K562 (cell line): Measurements from ENCODE around the gene KLHL29. TPM values are rescaled to one million over a fixed set of nuclear protein-coding genes. Genes with fewer than 3 reads are reported as not detected.

ENCODE experiments used
- ATAC-seq: fragments of 200-7000 bp; cut with Tn5 transposase; 3 replicates; pipeline ENCODE4 v1.9.1; 2020; ENCODE audit warnings: moderate library complexity
- BruUV-seq: library from RNA; stranded (reverse); fragments of 400-500 nt; replicated peaks from 2 replicates; lab custom pipeline; 2021; lab: Mats Ljungman, UMichigan
- CTCF ChIA-PET: fragments of 300-600 bp; formaldehyde crosslinking; extraction: SDS; loops from one replicate; lab custom pipeline; 2021; ENCODE audit warnings: low intra/inter-chr PET ratio; lab: Yijun Ruan, JAX
- POLR2A ChIA-PET: fragments of 300-600, 350-650 bp; sonication (Branson Sonifier 250); formaldehyde crosslinking; extraction: SDS; loops from one replicate; lab custom pipeline; 2021; ENCODE audit warnings: antibody characterized with exemption, inconsistent platforms; lab: Yijun Ruan, JAX
- DNase-seq, 4 experiments: peaks; one replicate each; pipeline versions ENCODE4 v3.0.0 to v3.0.0-alpha.2; 2011 to 2018; ENCODE audit warnings: low spot score in 3 of 4, mixed read lengths in 3 of 4; ENCODE audit errors: extremely low read depth in 1 of 4
- FAIRE-seq: peaks from 2 replicates; lab custom pipeline; 2011; peaks lifted over from hg19 to GRCh38; lab: Jason Lieb, UNC
- H2AFZ ChIP-seq: 2 replicates; pipeline ENCODE4 v1.6.0; 2011; ENCODE audit warnings: low read depth, low read length, control low read depth, inconsistent platforms
- H3K27ac ChIP-seq: fragments of 200-600 bp; 3 replicates; pipeline ENCODE4 v1.8.0; 2011; ENCODE audit warnings: low read depth, mild to moderate bottlenecking, control low read depth, inconsistent platforms, low read length, moderate library complexity, mixed read lengths; ENCODE audit errors: extremely low read depth
- H3K27me3 ChIP-seq, 2 experiments: fragments of 300-600 bp in 1 of 2; 2 replicates in 1 of 2; 3 replicates in 1 of 2; pipeline versions ENCODE4 v1.6.0 to v1.8.0; 2011; ENCODE audit warnings: inconsistent platforms in 2 of 2, low read length in 2 of 2, mild to moderate bottlenecking in 1 of 2, mixed read lengths in 1 of 2, moderate library complexity in 1 of 2; ENCODE audit not compliant: control insufficient read depth in 2 of 2, insufficient read depth in 2 of 2
- H3K36me3 ChIP-seq: fragments of 300-600 bp; 3 replicates; pipeline ENCODE4 v1.8.0; 2011; ENCODE audit warnings: mild to moderate bottlenecking, low read length, inconsistent platforms; ENCODE audit not compliant: control insufficient read depth, insufficient read depth
- H3K4me1 ChIP-seq, 2 experiments: fragments of 200-600 bp in 1 of 2; replicated peaks in 1 of 2; 2 replicates in 1 of 2; 3 replicates in 1 of 2; pipeline versions ENCODE4 v1.5.1 to v1.8.0; 2011; ENCODE audit warnings: inconsistent platforms in 2 of 2, low read length in 2 of 2, mild to moderate bottlenecking in 1 of 2, mixed read lengths in 1 of 2, moderate library complexity in 1 of 2; ENCODE audit not compliant: control insufficient read depth in 2 of 2, insufficient read depth in 2 of 2
- H3K4me2 ChIP-seq: 2 replicates; pipeline ENCODE4 v1.6.1; 2011; ENCODE audit warnings: low read length, control low read depth, inconsistent platforms, mixed read lengths; ENCODE audit not compliant: insufficient read depth
- H3K4me3 ChIP-seq: fragments of 200-600 bp; sonication (generic), shearing (Covaris generic); 2 replicates; pipeline ENCODE4 v1.5.1; 2016; ENCODE audit warnings: control low read depth, inconsistent platforms
- H3K79me2 ChIP-seq: fragments of 200-600 bp; 3 replicates; pipeline ENCODE4 v1.8.0; 2011; ENCODE audit warnings: low read length, inconsistent platforms; ENCODE audit not compliant: control insufficient read depth, insufficient read depth
- H3K9ac ChIP-seq, 2 experiments: 2 replicates each; pipeline versions ENCODE4 v1.6.0 to v1.6.1; 2011; ENCODE audit warnings: low read depth in 2 of 2, low read length in 2 of 2, control low read depth in 1 of 2, inconsistent platforms in 1 of 2, mild to moderate bottlenecking in 1 of 2, mixed read lengths in 1 of 2; ENCODE audit not compliant: insufficient read depth in 1 of 2
- H3K9me1 ChIP-seq: one replicate; pipeline ENCODE4 v1.6.0; 2011; ENCODE audit warnings: inconsistent platforms, mild to moderate bottlenecking, low read length, moderate library complexity; ENCODE audit not compliant: control insufficient read depth, insufficient read depth
- H3K9me3 ChIP-seq: replicated peaks from 2 replicates; pipeline ENCODE4 v1.5.1; 2011; ENCODE audit warnings: low read depth, low read length, inconsistent platforms; ENCODE audit not compliant: control insufficient read depth, insufficient read depth
- H4K20me1 ChIP-seq: replicated peaks from 2 replicates; pipeline ENCODE4 v1.6.1; 2011; ENCODE audit warnings: low read length, inconsistent platforms, mixed read lengths; ENCODE audit not compliant: control insufficient read depth, insufficient read depth
- ARID1B ChIP-seq: fragments of 450-650 bp; IDR thresholded peaks from 2 replicates; pipeline ENCODE4 v1.6.1; 2016; ENCODE audit warnings: antibody characterized with exemption, mild to moderate bottlenecking, inconsistent platforms
- ETV5 ChIP-seq: sonication (generic); formaldehyde crosslinking; IDR thresholded peaks from 2 replicates; pipeline ENCODE4 v1.4.0; 2020; ENCODE audit warnings: low read depth, mild to moderate bottlenecking, missing genetic modification reagents
- HNRNPLL ChIP-seq: fragments of 200-400 bp; formaldehyde crosslinking; IDR thresholded peaks from 2 replicates; pipeline ENCODE4 v1.6.1; 2017; ENCODE audit warnings: low read length, low read depth, mild to moderate bottlenecking; ENCODE audit not compliant: poor library complexity, severe bottlenecking
- IRF2 ChIP-seq: sonication (generic); formaldehyde crosslinking; IDR thresholded peaks from 2 replicates; pipeline ENCODE4 v1.8.1; 2022; ENCODE audit warnings: mild to moderate bottlenecking, missing genetic modification reagents
- JUN ChIP-seq, 2 experiments: sonication (generic) in 1 of 2; formaldehyde crosslinking in 1 of 2; IDR thresholded peaks; 2 replicates each; pipeline versions ENCODE4 v1.6.1 to v1.8.0; 2012 to 2022; ENCODE audit warnings: borderline replicate concordance in 2 of 2, mild to moderate bottlenecking in 2 of 2, improper control_type of control experiment in 1 of 2, low read depth in 1 of 2, low read length in 1 of 2, missing genetic modification reagents in 1 of 2
- KDM5B ChIP-seq: fragments of 200-600 bp; sonication (generic); IDR thresholded peaks from 2 replicates; pipeline ENCODE4 v1.6.1; 2012; ENCODE audit warnings: low read depth, mild to moderate bottlenecking, moderate library complexity, low read length, control low read depth, inconsistent platforms; ENCODE audit not compliant: insufficient replicate concordance
- L3MBTL2 ChIP-seq: fragments of 450-650 bp; IDR thresholded peaks from 2 replicates; pipeline ENCODE4 v1.6.1; 2016; ENCODE audit warnings: mild to moderate bottlenecking, moderate library complexity
- MCM3 ChIP-seq: fragments of 450-650 bp; IDR thresholded peaks from 2 replicates; pipeline ENCODE4 v1.6.1; 2016
- MIER1 ChIP-seq: fragments of 450-650 bp; IDR thresholded peaks from 2 replicates; pipeline ENCODE4 v1.6.1; 2016; ENCODE audit warnings: antibody characterized with exemption, mild to moderate bottlenecking, low read depth
- POLR2AphosphoS5 ChIP-seq: IDR thresholded peaks from 2 replicates; pipeline ENCODE4 v1.6.1; 2011; ENCODE audit warnings: mild to moderate bottlenecking, low read depth, low read length, moderate library complexity; ENCODE audit not compliant: control insufficient read depth, insufficient read depth
- SMAD2 ChIP-seq: fragments of 150-350 bp; IDR thresholded peaks from 2 replicates; pipeline ENCODE4 v1.6.1; 2014; ENCODE audit warnings: low read depth, mild to moderate bottlenecking, low read length
- TRIM24 ChIP-seq, 2 experiments: fragments of 450-650 bp; IDR thresholded peaks; 2 replicates each; pipeline ENCODE4 v1.6.1; 2016
- ZBTB2 ChIP-seq: fragments of 450-650 bp; IDR thresholded peaks from 2 replicates; pipeline ENCODE4 v1.6.1; 2016; ENCODE audit warnings: antibody characterized with exemption
- ZNF217 ChIP-seq: sonication (generic); formaldehyde crosslinking; IDR thresholded peaks from 2 replicates; pipeline ENCODE4 v1.8.0; 2022; ENCODE audit warnings: mild to moderate bottlenecking, missing genetic modification reagents
- ZNF274 ChIP-seq: IDR thresholded peaks from 2 replicates; pipeline ENCODE4 v1.6.1; 2011; ENCODE audit warnings: low read depth, mild to moderate bottlenecking, low read length, moderate library complexity, borderline replicate concordance
- ZNF79 ChIP-seq: fragments of 250-450 bp; sonication (Bioruptor Pico); IDR thresholded peaks from 2 replicates; pipeline ENCODE4 v1.4.0; 2020; ENCODE audit warnings: low read depth, mild to moderate bottlenecking, moderate library complexity
- WGBS: fragments of 100-300 bp; shearing (Covaris generic); methylation state at CpG from one replicate; pipeline ENCODE4 v1.1.6; 2016; ENCODE audit warnings: low coverage, mixed read lengths; ENCODE audit not compliant: insufficient coverage; ENCODE audit errors: missing lambda C conversion rate; 5-methylcytosine and 5-hydroxymethylcytosine counted together
- in situ Hi-C: fragments of 300-500 bp; cut with MboI; formaldehyde crosslinking; loops from 4 replicates; pipeline ENCODE4 v1.15.0; 2018; ENCODE audit warnings: inconsistent platforms, mixed read lengths
- intact Hi-C: fragments of 100-400 bp; cut with micrococcal nuclease; formaldehyde crosslinking; loops from 2 replicates; pipeline ENCODE4 v1.14.2; 2022
- polyA plus RNA-seq, 8 experiments: library from polyadenylated mRNA; depleted of rRNA in 4 of 8; stranded (reverse) in 5 of 8; unstranded in 3 of 8; fragments of >200 nt; fragmentation: Nextera tagmentation in 2 of 8; fragmentation: Illumina TruSeq in 1 of 8; extraction: Ambion mirVana in 2 of 8; extraction: Trizol in 1 of 8; gene quantifications; 2 replicates each; pipeline versions ENCODE4 v1.2.1 to v1.2.3, GENCODE V29; 2011 to 2014; ENCODE audit warnings: inconsistent platforms in 1 of 8, missing spikeins in 1 of 8
- total RNA-seq, 7 experiments: library from RNA; depleted of rRNA in 6 of 7; stranded (reverse); fragments of >200 nt in 6 of 7; fragmentation: Illumina TruSeq in 2 of 7; extraction: Trizol in 2 of 7; gene quantifications; 2 replicates each; pipeline versions ENCODE4 v1.2.1 to v1.2.3, GENCODE V29; 2011 to 2021; ENCODE audit warnings: low replicate concordance in 1 of 7
- TF ChIP-seq, protein P1 (sequence below): fragments of 450-650 bp; formaldehyde crosslinking; conservative IDR thresholded peaks from 2 replicates; pipeline ENCODE4 v1.4.0; 2022; ENCODE audit warnings: mild to moderate bottlenecking, missing genetic modification characterization

The KLHL29 gene
- total and polyA plus RNA-seq, 9 of the 15 experiments (the other 6 are each of a cell fraction or from before 2014, with no cell fraction given), result 0.03 to 0.31 (median 0.08) TPM; not detected in 1

DNA sequence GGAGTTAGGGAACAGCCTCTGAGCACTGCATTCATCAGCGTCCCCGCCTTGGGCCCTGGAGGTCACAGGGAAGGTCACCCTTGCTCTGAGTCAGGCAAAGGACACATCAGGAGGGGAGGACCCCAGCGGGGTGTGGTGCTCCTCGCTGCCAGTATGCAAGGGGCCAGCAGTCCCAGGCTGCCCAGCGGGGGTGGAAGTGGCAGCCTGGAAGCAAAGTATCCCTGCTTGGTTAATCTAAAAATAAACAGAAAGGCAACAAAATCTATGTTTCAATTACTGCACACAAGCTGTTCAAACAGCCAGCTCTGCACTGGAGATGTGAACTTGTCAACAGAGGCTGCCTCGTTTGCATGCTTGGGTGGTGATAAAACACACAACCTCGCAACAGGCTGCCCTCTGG lies 164.1 kb downstream of the KLHL29 start:
- no peak for DNase-seq
- TF ChIP-seq MIER1 (no peak), ZNF274 (no peak), ZBTB2 (no peak), ZNF217 (no peak), L3MBTL2 (no peak), JUN (IDR thresholded peaks at IDR 0.05; ENCODE audit: borderline replicate concordance, low read depth, low read length) (no peak), JUN (CRISPR knock-in tag; IDR thresholded peaks at IDR 0.05; ENCODE audit: borderline replicate concordance) (no peak), MCM3 (no peak), ARID1B (no peak), IRF2 (CRISPR knock-in tag) (no peak), ETV5 (CRISPR knock-in tag) (no peak), ZNF79 (no peak), TRIM24 (IDR thresholded peaks at IDR 0.05) (no peak), HNRNPLL (no peak), POLR2AphosphoS5 (no peak), SMAD2 (no peak), KDM5B (no peak)
- TF ChIP-seq, protein P1, sequence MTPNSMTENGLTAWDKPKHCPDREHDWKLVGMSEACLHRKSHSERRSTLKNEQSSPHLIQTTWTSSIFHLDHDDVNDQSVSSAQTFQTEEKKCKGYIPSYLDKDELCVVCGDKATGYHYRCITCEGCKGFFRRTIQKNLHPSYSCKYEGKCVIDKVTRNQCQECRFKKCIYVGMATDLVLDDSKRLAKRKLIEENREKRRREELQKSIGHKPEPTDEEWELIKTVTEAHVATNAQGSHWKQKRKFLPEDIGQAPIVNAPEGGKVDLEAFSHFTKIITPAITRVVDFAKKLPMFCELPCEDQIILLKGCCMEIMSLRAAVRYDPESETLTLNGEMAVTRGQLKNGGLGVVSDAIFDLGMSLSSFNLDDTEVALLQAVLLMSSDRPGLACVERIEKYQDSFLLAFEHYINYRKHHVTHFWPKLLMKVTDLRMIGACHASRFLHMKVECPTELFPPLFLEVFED, result no peak
- TF ChIP-seq, all 486 proteins: peak for 0
- H3K9ac ChIP-seq, result no peak overlapping the region
- H3K4me2 ChIP-seq, result no peak overlapping the region
- H3K4me3 ChIP-seq, result no peak overlapping the region
- H3K27ac ChIP-seq, result no peak overlapping the region
- CTCF ChIA-PET, result no interaction called here
- WGBS, result 2% methylated on average over 7 of the region's 7 CpGs
- no peak for ATAC-seq
- in situ Hi-C loops, result no loop called here
- H3K79me2 ChIP-seq, result no peaks in the 10 kb centered on the region
- no peaks in the 10 kb centered on the region for H3K9me3 ChIP-seq
- peaks cover 28 to 91% of the 10 kb centered on the region in 2 experiments; a peak in 3 of 5 replicates for H3K27me3 ChIP-seq
- H4K20me1 ChIP-seq, result peaks cover 5% of the 10 kb centered on the region; the same call in 1 of the 2 replicates
- peaks cover 0 to 5% of the 10 kb centered on the region in 2 experiments; a peak in 2 of 5 replicates for H3K4me1 ChIP-seq
- FAIRE-seq, result no peak
- no peaks in the 10 kb centered on the region for H3K36me3 ChIP-seq
- no TSS peak for BruUV-seq
- no peak overlapping the region for H2AFZ ChIP-seq
- intact Hi-C loops, result no loop called here
- POLR2A ChIA-PET, result no interaction called here
- no peaks in the 10 kb centered on the region for H3K9me1 ChIP-seq
